Gastrocnemius medialis (tissue), 4 donors: ENCODE results near the gene PROZ. TPM values are rescaled to one million over a fixed set of nuclear protein-coding genes. Genes with fewer than 3 reads are reported as not detected.

Source experiments
- ATAC-seq, 2 donors: fragments of 150-250 bp; one replicate each; pipeline ENCODE4 v1.9.1; 2016
- DNase-seq, 2 donors: peaks; one replicate each; pipeline ENCODE4 v3.0.0-alpha.2; 2019
- H3K27ac ChIP-seq, 4 donors: fragments of 200-600 bp; sonication (generic); 1 replicate in 1 of 4; 2 replicates in 3 of 4; pipeline ENCODE4 v1.5.1; 2016 to 2018; ENCODE audit warnings: mild to moderate bottlenecking in 2 of 4, moderate library complexity in 1 of 4
- H3K27me3 ChIP-seq, 3 donors: fragments of 200-600 bp; sonication (generic) in 2 of 3; 1 replicate in 1 of 3; 2 replicates in 2 of 3; pipeline versions ENCODE4 v1.5.1 to v1.6.0; 2016 to 2019; ENCODE audit warnings: mild to moderate bottlenecking in 1 of 3, moderate library complexity in 1 of 3
- H3K36me3 ChIP-seq, 2 donors: fragments of 200-600 bp; sonication (generic) in 1 of 2; one replicate each; pipeline ENCODE4 v1.5.1; 2017 to 2018
- H3K4me1 ChIP-seq, 2 donors: fragments of 200-600 bp; sonication (generic) in 1 of 2; one replicate each; pipeline ENCODE4 v1.5.1; 2016 to 2017; ENCODE audit warnings: mild to moderate bottlenecking in 2 of 2
- H3K4me3 ChIP-seq, 4 donors: fragments of 200-600 bp; sonication (generic) in 3 of 4; 1 replicate in 1 of 4; 2 replicates in 3 of 4; pipeline ENCODE4 v1.5.1; 2016 to 2019; ENCODE audit warnings: mild to moderate bottlenecking in 2 of 4
- H3K9me3 ChIP-seq, 3 donors: fragments of 200-600 bp; sonication (generic) in 2 of 3; 1 replicate in 1 of 3; 2 replicates in 2 of 3; pipeline ENCODE4 v1.5.1; 2016 to 2019
- CTCF ChIP-seq, 5 experiments: fragments of 450-650 bp in 3 of 5; fragments of 200-600 bp in 2 of 5; sonication (generic) in 2 of 5; IDR thresholded peaks in 4 of 5; conservative IDR thresholded peaks in 1 of 5; 1 replicate in 4 of 5; 2 replicates in 1 of 5; pipeline ENCODE4 v1.5.1; 2016 to 2019; ENCODE audit warnings: antibody characterized with exemption in 5 of 5, mild to moderate bottlenecking in 3 of 5, moderate library complexity in 3 of 5
- POLR2A ChIP-seq, 2 donors: fragments of 450-650 bp; IDR thresholded peaks; one replicate each; pipeline ENCODE4 v1.6.1; 2017; ENCODE audit warnings: antibody characterized with exemption in 2 of 2, mild to moderate bottlenecking in 2 of 2, moderate library complexity in 2 of 2
- in situ Hi-C, 4 donors: fragments of 200-750 bp; cut with MboI; loops; one replicate each; pipeline versions ENCODE4 v1.15.0 to v1.8.0; 2017; ENCODE audit warnings: low sequenced_read_pairs in 4 of 4
- intact Hi-C: fragments of 100-400 bp; cut with DNase I; formaldehyde crosslinking; loops from one replicate; pipeline ENCODE4 v1.15.1; 2023; ENCODE audit warnings: low total_unique reads
- total RNA-seq, 4 donors: library from RNA; depleted of rRNA; stranded (reverse); fragments of >200 nt; gene quantifications; one replicate each; pipeline versions ENCODE4 v1.1.0 to v1.2.3, GENCODE V29; 2016

PROZ gene
- total RNA-seq, 4 donors from 2014 or later: not detected

GRCh38 chr13:113121183-113121927, 37.1 kb upstream of the PROZ start:
- ATAC-seq: no peak
- H3K9me3 ChIP-seq: no peaks in the 10 kb centered on the region
- in situ Hi-C loops (no loop called here), intact Hi-C loops (no loop called here)
- no peak overlapping the region for H3K27ac ChIP-seq
- H3K27me3 ChIP-seq: no peaks in the 10 kb centered on the region
- TF ChIP-seq CTCF (IDR thresholded peaks at IDR 0.05 in 4 of 5, conservative IDR thresholded peaks at IDR 0.05 in 1 of 5) (no peak), POLR2A (IDR thresholded peaks at IDR 0.05) (no peak)
- H3K36me3 ChIP-seq: no peaks in the 10 kb centered on the region
- H3K4me3 ChIP-seq: no peak overlapping the region
- H3K4me1 ChIP-seq: no peaks in the 10 kb centered on the region
- peak in 1 of 2 donors; percentile 5 for DNase-seq

GRCh38 chr13:113121928-113122471, 36.4 kb upstream of the PROZ start:
- TF ChIP-seq POLR2A (IDR thresholded peaks at IDR 0.05) (no peak), CTCF (IDR thresholded peaks at IDR 0.05 in 4 of 5, conservative IDR thresholded peaks at IDR 0.05 in 1 of 5) (no peak)
- intact Hi-C loops: no loop called here
- Histone ChIP-seq H3K4me3 (no peak overlapping the region), H3K36me3 (no peaks in the 10 kb centered on the region), H3K27me3 (no peaks in the 10 kb centered on the region), H3K4me1 (no peaks in the 10 kb centered on the region), H3K27ac (peak overlapping the region in 2 of 4 donors; percentile 2 to 35), H3K9me3 (no peaks in the 10 kb centered on the region)
- DNase-seq: peak in 1 of 2 donors; percentile 8
- ATAC-seq: peak in 1 of 2 donors; percentile 13
- in situ Hi-C loops: no loop called here

- Histone ChIP-seq H3K27ac (peak within 1 kb of the TSS in 3 of 4 donors; percentile 2 to 35 (median 31)), H3K9me3 (no peaks in the 10 kb centered on the region), H3K4me3 (peak within 1 kb of the TSS in 1 of 4 donors; percentile 8), H3K36me3 (no peaks in the 10 kb centered on the region), H3K27me3 (no peaks in the 10 kb centered on the region), H3K4me1 (no peaks in the 10 kb centered on the region)
- DNase-seq (peak; percentile 16 to 23), ATAC-seq (peak; percentile 33 to 41)
- no peak for TF ChIP-seq POLR2A (IDR thresholded peaks at IDR 0.05)
- in situ Hi-C loops (no loop called here), intact Hi-C loops (no loop called here)
Measured at GRCh38 chr13:113122550-113123225, 35.8 kb upstream of the PROZ start, which contains the start of gene F10. TSS of gene F10 (plus strand) at chr13:113122799. CDS start at chr13:113122856, 57 bp downstream.

- intact Hi-C loops: no loop called here
- Histone ChIP-seq H3K9me3 (no peaks in the 10 kb centered on the region), H3K27ac (peak overlapping the region in 2 of 4 donors; percentile 31 to 35), H3K4me1 (no peaks in the 10 kb centered on the region), H3K4me3 (peak overlapping the region in 1 of 4 donors; percentile 8), H3K27me3 (no peaks in the 10 kb centered on the region), H3K36me3 (no peaks in the 10 kb centered on the region)
- TF ChIP-seq CTCF (IDR thresholded peaks at IDR 0.05 in 4 of 5, conservative IDR thresholded peaks at IDR 0.05 in 1 of 5): no peak
- TF ChIP-seq POLR2A (IDR thresholded peaks at IDR 0.05): no peak
- in situ Hi-C loops: no loop called here
- ATAC-seq (no peak), DNase-seq (no peak)
Measured at GRCh38 chr13:113123226-113124201, 34.9 kb upstream of the PROZ start.
